NCI-H2227 (cell line): ENCODE results near the gene ARPIN.
"Not testable (repeated sequence)": the region's sequence is repeated elsewhere in the genome, so short reads cannot be mapped to it uniquely, and the experiment has no call there.

Experiments
- DNase-seq: peaks from one replicate; lab custom pipeline; 2025; ENCODE audit not compliant: unreplicated experiment; lab: John Stamatoyannopoulos, UW

The ARPIN gene

GRCh38 chr15:89912674-89913396 lies at the start of gene ARPIN:
ARPIN (minus strand) TSS chr15:89912952; CDS start chr15:89912835, 117 bp downstream.
- DNase-seq: peak; percentile 74

DNA sequence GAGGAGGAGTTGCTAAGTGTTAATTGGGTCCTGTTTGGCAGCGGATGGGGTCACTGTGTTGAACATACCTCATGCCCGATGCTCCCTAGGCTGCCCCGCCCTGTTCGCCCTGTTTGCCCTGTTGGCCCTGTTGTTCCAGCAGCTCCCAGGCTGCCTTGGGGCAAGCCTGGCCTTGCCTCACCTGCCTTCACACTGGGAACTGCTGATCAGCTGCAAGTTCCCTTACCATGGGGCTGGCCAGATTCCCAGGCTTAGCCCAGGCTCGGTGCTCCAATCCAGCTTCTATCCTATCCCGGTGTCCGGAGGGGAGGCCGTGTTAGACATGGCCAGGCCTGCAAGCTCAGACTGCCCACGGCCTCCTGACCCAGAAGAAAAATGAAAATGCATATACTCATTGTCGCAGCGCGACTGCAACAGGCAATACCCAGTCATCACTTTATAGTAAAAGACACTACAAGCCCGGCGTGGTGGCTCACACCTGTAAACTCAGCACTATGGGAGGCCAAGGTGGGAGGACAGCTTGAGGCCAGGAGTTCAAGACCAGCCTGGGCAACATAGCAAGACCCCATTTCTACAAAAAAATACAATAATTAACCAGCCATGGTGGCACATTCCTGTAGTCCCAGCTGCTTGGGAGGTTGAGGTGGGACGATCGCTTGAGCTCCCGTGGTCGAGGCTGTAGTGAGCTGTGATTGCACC lies 45.5 kb upstream of the ARPIN start:
- no peak for DNase-seq

- DNase-seq: not testable (repeated sequence)
These were observed 42.8 kb upstream of the ARPIN start for GRCh38 chr15:89955449-89955998.

GRCh38 chr15:89954541-89954940 lies 41.8 kb upstream of the ARPIN start:
- no peak for DNase-seq

DNA sequence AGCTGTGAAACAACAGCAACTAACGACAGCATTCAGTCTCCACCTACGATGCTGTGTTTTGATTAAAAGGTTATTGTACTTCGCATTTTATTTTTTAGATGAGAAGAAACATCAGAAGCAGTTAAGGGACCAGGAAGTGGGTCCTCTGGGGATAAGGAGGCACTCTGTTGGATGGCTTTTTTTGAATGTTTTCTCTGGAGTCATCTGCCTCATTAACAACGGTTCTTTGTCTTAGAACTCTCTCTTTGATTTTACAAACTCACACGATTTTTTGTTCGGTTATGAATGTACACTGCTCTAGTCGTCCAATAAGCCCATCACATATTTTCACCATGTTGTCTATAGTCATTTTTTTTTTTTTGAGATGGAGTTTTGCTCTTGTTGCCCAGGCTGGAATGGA lies 36.0 kb upstream of the ARPIN start:
- DNase-seq: no peak

DNA sequence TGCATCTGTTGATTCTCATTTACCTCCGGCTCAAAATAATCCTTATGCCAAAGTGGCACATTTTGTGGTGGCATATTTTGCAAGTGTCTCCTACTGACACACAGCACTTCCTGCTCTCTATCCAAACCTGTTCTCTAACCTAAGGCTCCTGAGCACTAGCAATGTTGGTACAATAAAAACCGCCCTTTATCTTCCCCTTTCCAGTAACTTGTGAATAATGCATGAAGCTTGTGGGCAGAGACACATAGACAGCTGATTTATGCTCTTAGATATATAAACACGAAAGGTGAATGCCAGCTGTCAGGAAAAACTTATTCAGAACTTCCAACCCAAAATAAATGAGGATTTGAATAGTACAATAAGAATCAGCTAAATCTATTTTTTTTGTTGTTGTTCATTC lies 34.6 kb upstream of the ARPIN start:
- no peak for DNase-seq

DNA sequence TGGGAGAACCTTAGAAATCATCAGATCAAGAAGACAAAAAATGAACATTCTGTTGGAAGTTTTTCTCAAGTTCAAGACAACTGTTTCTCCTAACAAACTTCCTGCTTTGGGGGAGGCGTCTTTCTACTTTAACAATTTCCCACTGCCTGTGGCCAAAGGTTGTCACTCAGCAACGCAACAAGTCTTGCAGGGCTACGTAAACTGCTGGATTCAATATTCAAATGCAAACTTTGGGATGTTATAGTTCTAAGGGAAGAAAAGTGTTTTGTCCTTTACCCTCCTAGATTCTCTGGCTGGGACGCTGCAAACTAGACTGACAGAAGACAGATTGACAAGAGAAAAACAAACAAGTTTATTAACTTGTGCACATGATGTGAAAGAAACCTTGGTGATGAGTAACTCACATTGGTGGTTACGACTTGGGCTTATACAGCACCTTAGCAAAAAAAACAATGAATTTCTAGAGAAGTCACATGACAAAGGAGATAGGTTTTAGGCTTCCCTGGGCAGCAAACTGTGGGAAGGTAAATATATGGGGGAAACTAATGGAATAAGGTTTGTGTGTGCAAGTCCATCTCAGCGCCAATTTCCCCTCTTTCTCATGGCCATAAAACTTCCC lies 34.0 kb upstream of the ARPIN start:
- no peak for DNase-seq

- not testable (repeated sequence) for DNase-seq
These were observed 31.0 kb upstream of the ARPIN start for GRCh38 chr15:89943721-89944120.

GRCh38 chr15:89939910-89940309 lies 27.2 kb upstream of the ARPIN start:
- DNase-seq: no peak

- not testable (repeated sequence) for DNase-seq
These were observed 26.6 kb upstream of the ARPIN start for GRCh38 chr15:89939377-89939776.

DNA sequence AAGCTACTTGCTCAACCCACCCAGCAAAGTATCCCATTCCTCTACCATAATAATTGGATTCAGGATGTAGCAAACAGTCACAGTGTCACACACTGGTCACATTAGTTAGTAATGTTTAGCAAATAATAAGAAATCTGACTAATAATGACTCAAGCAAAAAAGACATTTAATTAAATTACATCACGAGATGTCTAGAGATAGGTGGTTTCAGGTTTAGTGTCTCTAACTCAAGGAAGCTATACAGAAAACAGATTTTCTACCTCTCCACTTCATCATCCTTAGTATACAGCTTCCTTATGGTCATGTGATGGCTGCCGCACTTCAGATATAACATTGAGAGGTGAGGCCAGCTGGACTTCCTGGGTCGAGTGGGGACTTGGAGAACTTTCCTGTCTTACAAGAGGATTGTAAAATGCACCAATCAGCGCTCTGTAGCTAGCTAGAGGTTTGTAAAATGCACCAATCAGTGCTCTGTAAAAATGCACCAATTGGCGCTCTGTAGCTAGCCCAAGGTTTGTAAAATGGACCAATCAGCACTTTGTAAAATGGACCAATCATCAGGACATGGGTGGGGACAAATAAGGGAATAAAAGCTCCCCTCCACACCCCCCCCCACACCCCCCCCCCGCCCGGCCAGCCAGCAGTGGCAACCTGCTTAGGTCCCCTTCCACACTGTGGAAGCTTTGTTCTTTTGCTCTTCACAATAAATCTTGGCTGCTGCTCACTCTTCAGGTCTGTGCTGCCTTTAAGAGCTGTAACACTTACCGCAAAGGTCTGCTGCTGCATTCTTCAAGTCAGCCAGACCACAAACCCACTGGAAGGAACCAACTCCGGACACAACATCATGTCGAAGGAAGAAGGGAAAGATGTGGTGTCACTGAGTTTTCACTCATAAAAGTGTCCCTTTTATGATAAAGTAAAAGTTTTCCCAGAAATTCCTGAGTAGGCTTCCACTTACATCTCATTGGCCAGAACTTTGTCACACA lies 24.9 kb upstream of the ARPIN start:
- no peak for DNase-seq

- DNase-seq: no peak
These were observed 24.1 kb upstream of the ARPIN start for GRCh38 chr15:89936786-89937265.

- no peak for DNase-seq
These were observed 23.5 kb upstream of the ARPIN start for GRCh38 chr15:89936051-89936785.

- DNase-seq: no peak
These were observed 20.1 kb upstream of the ARPIN start for GRCh38 chr15:89932880-89933279.

- no peak for DNase-seq
These were observed 15.7 kb upstream of the ARPIN start for GRCh38 chr15:89928421-89928820.

- no peak for DNase-seq
These were observed 13.4 kb upstream of the ARPIN start for GRCh38 chr15:89926158-89926557.

- DNase-seq: no peak
These were observed 4.8 kb upstream of the ARPIN start for GRCh38 chr15:89917442-89918101.

DNA sequence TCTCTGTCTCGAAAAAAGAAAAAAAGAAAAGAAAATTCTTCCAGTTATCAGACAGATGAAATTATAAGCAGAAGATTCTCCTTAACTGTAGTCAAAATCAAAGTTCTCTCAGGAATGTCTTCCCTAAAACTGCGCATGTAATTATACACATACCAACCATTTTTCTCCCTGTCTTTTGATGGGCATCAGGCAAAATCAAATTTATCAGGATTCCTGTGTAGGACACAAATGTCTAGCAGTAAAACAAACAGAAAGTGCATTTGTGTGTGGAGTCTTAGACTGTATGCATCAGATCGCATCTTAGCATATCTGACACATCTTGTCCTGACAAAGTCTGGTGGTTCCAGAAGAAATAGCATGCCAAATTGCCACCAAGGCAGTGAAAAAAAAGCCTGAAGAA lies 3.9 kb upstream of the ARPIN start:
- DNase-seq: no peak

DNA sequence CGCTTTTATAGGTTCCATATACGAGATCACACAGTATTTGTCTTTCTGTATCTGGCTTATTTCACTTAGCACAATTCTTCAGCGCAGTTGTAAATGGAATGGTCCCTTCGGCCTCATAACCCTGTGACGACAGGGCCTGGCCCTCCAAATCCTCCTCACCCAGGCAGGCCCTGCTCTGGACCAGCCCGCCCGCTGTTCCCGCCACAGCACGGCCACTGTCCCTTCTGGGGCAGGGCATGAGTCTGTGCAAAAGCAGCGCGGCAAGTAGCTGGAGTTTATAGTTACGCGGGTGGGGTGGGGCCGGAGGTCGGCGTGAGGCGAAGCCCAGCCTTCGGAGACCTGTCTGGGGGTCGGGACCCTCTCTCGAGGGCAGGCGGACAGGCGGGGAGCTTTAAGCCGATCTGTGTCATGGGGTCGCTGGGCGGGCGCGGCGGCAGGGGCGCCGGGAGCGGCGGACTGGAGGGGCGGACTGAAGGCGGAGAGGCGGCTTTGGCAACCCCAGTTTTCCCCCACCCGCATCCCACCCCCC lies 543 bp downstream of the ARPIN start:
- no peak for DNase-seq
